Stomach (tissue), 9 donors: Measurements from ENCODE around the gene PKNOX2. TPM values are rescaled to one million over a fixed set of nuclear protein-coding genes. Genes with fewer than 3 reads are reported as not detected.

Experiments
- DNase-seq, 2 donors: peaks; one replicate each; pipeline versions ENCODE4 v3.0.0 to v3.0.0-alpha.2; 2013 to 2019
- H3K27ac ChIP-seq, 5 donors: fragments of 200-600 bp in 4 of 5; sonication (generic) in 4 of 5; one replicate each; pipeline ENCODE4 v1.5.1; 2013 to 2019; ENCODE audit warnings: mild to moderate bottlenecking in 1 of 5, moderate library complexity in 1 of 5
- H3K27me3 ChIP-seq, 3 donors: fragments of 200-600 bp; sonication (generic); one replicate each; pipeline ENCODE4 v1.5.1; 2017 to 2019; ENCODE audit warnings: mixed run types in 1 of 3
- H3K36me3 ChIP-seq, 4 donors: fragments of 200-600 bp; sonication (generic); 1 replicate in 3 of 4; 2 replicates in 1 of 4; pipeline ENCODE4 v1.5.1; 2016 to 2019
- H3K4me1 ChIP-seq, 4 donors: fragments of 200-600 bp; sonication (generic); one replicate each; pipeline ENCODE4 v1.5.1; 2016 to 2019
- H3K4me3 ChIP-seq, 4 donors: fragments of 200-600 bp; sonication (generic) in 3 of 4; one replicate each; pipeline ENCODE4 v1.5.1; 2016 to 2019; ENCODE audit warnings: mild to moderate bottlenecking in 1 of 4
- H3K9me3 ChIP-seq, 4 donors: fragments of 200-600 bp; sonication (generic); one replicate each; pipeline ENCODE4 v1.5.1; 2016 to 2019
- EP300 ChIP-seq: sonication (generic); formaldehyde crosslinking; IDR thresholded peaks from one replicate; pipeline ENCODE4 v1.6.1; 2017; ENCODE audit warnings: antibody characterized with exemption
- POLR2A ChIP-seq, 4 donors: fragments of 450-650 bp; IDR thresholded peaks; one replicate each; pipeline ENCODE4 v1.6.1; 2016; ENCODE audit warnings: antibody characterized with exemption in 4 of 4, control low read depth in 2 of 4, mild to moderate bottlenecking in 1 of 4, moderate library complexity in 1 of 4
- POLR2AphosphoS5 ChIP-seq, 3 donors: sonication (generic); formaldehyde crosslinking; IDR thresholded peaks; one replicate each; pipeline ENCODE4 v1.6.1; 2016; ENCODE audit warnings: antibody characterized with exemption in 3 of 3
- WGBS, 5 donors: extraction: QIAGEN DNeasy Blood & Tissue Kit in 3 of 5; methylation state at CpG; one replicate each; pipeline versions ENCODE4 v1.1.5 to v1.1.7; 2013 to 2018; 5-methylcytosine and 5-hydroxymethylcytosine counted together
- intact Hi-C: fragments of 100-400 bp; cut with DNase I; formaldehyde crosslinking; loops from one replicate; pipeline ENCODE4 v1.15.1; 2023; ENCODE audit warnings: low total_unique reads
- polyA plus RNA-seq, 3 donors: library from polyadenylated mRNA; stranded (reverse); fragments of 200-250 nt; gene quantifications; one replicate each; pipeline ENCODE4 v1.2.3, GENCODE V29; 2013
- total RNA-seq, 5 donors: library from RNA; depleted of rRNA; stranded (reverse); fragments of >200 nt; gene quantifications; one replicate each; pipeline versions ENCODE4 v1.1.0 to v1.2.3, GENCODE V29; 2014 to 2016
- TF ChIP-seq, protein P1 (sequence below), 7 experiments: fragments of 450-650 bp in 4 of 7; fragments of 200-600 bp in 3 of 7; sonication (generic) in 3 of 7; IDR thresholded peaks; one replicate each; pipeline ENCODE4 v1.5.1; 2016 to 2019; ENCODE audit warnings: antibody characterized with exemption in 7 of 7, control low read depth in 2 of 7, mild to moderate bottlenecking in 1 of 7
- donor health status: healthy with polysubstance abuse.
- donor health status: Bipolar disorder and iron deficiency.
- donor health status: healthy.

Gene PKNOX2
- total and polyA plus RNA-seq, 8 donors, result 0.83 to 4.9 (median 2.3) TPM; not detected in 1

- intact Hi-C loops, result no loop called here
- no peaks in the 10 kb centered on the region for H3K36me3 ChIP-seq
- H3K27ac ChIP-seq, result peak overlapping the region in 3 of 5 donors; percentile 23 to 54 (median 51)
- no peaks in the 10 kb centered on the region for H3K9me3 ChIP-seq
- DNase-seq, result peak in 1 of 2 donors; percentile 53
- H3K4me1 ChIP-seq, result peaks cover 0 to 27% (median 18%) of the 10 kb centered on the region in 4 donors
- 20 to 52% (median 32%) methylated on average over 20 of the region's 20 CpGs for WGBS, 5 donors
- H3K4me3 ChIP-seq, result no peak overlapping the region
- TF ChIP-seq POLR2A (IDR thresholded peaks at IDR 0.05) (no peak), POLR2AphosphoS5 (IDR thresholded peaks at IDR 0.05) (no peak), EP300 (no peak)
- TF ChIP-seq, protein P1, sequence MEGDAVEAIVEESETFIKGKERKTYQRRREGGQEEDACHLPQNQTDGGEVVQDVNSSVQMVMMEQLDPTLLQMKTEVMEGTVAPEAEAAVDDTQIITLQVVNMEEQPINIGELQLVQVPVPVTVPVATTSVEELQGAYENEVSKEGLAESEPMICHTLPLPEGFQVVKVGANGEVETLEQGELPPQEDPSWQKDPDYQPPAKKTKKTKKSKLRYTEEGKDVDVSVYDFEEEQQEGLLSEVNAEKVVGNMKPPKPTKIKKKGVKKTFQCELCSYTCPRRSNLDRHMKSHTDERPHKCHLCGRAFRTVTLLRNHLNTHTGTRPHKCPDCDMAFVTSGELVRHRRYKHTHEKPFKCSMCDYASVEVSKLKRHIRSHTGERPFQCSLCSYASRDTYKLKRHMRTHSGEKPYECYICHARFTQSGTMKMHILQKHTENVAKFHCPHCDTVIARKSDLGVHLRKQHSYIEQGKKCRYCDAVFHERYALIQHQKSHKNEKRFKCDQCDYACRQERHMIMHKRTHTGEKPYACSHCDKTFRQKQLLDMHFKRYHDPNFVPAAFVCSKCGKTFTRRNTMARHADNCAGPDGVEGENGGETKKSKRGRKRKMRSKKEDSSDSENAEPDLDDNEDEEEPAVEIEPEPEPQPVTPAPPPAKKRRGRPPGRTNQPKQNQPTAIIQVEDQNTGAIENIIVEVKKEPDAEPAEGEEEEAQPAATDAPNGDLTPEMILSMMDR (IDR thresholded peaks at IDR 0.05), result no peak
- H3K27me3 ChIP-seq, result peaks cover 0 to 31% (median 28%) of the 10 kb centered on the region in 3 donors
These were observed 97.8 kb downstream of the PKNOX2 start for GRCh38 chr11:125262194-125262829.

- WGBS, 5 donors, result 6 to 24% (median 13%) methylated on average over 10 of the region's 10 CpGs
- H3K36me3 ChIP-seq, result no peaks in the 10 kb centered on the region
- no peaks in the 10 kb centered on the region for H3K9me3 ChIP-seq
- intact Hi-C loops, result no loop called here
- peak overlapping the region; percentile 23 to 54 (median 41) for H3K27ac ChIP-seq
- TF ChIP-seq EP300 (no peak), POLR2AphosphoS5 (IDR thresholded peaks at IDR 0.05) (no peak)
- TF ChIP-seq, protein P1 (IDR thresholded peaks at IDR 0.05), result no peak
- H3K4me3 ChIP-seq, result peak overlapping the region in 1 of 4 donors; percentile 6
- peaks cover 0 to 31% (median 28%) of the 10 kb centered on the region in 3 donors for H3K27me3 ChIP-seq
- H3K4me1 ChIP-seq, result peaks cover 0 to 27% (median 18%) of the 10 kb centered on the region in 4 donors
- peak in 1 of 2 donors; percentile 46 for DNase-seq
These were observed 98.3 kb downstream of the PKNOX2 start for GRCh38 chr11:125262830-125263218.

DNA sequence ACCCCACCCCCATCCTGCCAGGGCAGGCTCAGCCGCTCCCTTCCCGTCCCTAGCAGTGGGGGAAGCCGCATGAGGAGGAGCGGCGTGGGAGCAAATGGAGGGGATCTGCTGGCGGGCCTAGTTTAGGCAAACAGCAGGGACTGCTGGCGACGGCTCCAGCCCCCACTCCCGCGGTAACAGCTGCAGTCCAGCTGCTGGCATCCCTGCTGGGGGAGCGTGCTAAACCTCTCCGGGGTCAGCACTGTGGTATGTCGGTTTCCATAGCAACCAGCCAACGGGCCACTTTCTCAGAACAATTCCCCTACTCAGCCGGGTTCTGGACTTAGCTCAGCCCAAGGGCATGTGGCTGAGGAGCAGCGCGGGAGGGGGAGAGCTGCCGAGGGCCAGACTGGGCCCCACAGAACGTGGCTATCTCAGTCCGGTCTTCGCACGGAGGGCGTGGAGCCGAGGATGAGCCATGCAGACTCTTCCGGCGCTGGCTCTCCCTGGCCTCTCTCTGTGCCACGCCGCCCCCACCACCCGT lies 98.8 kb downstream of the PKNOX2 start:
- H3K27ac ChIP-seq, result peak overlapping the region; percentile 37 to 54 (median 41)
- TF ChIP-seq POLR2AphosphoS5 (IDR thresholded peaks at IDR 0.05) (peak; percentile 13 to 60 (median 36)), POLR2A (IDR thresholded peaks at IDR 0.05) (no peak), EP300 (peak; percentile 34)
- TF ChIP-seq, protein P1 (IDR thresholded peaks at IDR 0.05), result no peak
- no peaks in the 10 kb centered on the region for H3K36me3 ChIP-seq
- no peaks in the 10 kb centered on the region for H3K9me3 ChIP-seq
- H3K4me3 ChIP-seq, result peak overlapping the region in 1 of 4 donors; percentile 6
- peaks cover 0 to 27% (median 18%) of the 10 kb centered on the region in 4 donors for H3K4me1 ChIP-seq
- peak; percentile 53 to 95 for DNase-seq
- H3K27me3 ChIP-seq, result peaks cover 0 to 31% (median 28%) of the 10 kb centered on the region in 3 donors
- intact Hi-C loops, result no loop called here
- WGBS, 5 donors, result 7 to 16% (median 13%) methylated on average over 20 to 29 of the region's 29 CpGs

DNA sequence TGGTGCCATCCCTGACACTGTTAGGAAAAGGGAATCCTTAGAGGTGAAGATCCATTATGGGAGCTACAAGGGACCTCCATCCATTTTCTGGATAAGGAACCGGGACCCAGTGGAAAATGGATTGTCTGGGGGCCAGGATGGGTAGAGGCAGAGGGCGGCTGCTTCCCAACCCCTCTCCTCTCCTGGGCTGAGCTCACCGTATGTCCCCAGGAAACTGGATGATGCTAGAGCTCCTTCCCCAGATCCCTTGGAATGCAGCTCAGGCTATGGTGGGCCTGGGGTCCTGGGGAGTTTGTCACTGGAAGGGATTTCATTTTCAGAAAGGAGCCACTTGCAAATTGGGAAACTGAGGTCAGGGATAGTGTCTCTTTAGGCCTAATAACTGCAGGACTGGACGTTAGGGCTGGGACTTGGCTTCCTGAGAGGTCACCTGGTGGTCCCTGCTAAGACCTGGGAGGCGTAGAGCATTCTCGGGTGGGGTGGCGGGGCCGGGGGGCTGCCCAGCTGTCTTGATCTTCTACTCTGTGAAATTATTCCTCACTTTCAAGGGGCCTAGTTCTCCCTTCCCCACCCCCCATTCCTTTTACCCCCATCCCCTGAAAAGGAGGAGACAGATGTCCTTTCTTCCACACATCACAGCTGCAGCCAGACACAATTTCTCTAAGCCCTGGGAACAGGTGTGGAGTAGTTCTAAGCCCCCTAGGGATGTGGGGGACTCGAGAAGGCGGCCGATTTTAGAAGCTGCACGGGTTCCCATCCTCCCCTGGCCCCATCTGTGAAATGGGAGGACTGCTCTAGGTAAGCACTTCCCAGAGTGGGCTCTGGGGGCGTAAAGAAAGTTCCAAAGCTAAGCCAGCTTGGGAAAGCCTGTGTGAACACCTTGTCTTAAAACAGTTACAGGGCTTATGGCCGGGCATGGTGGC lies 99.8 kb downstream of the PKNOX2 start:
- DNase-seq, result no peak
- H3K9me3 ChIP-seq, result no peaks in the 10 kb centered on the region
- peak overlapping the region in 4 of 5 donors; percentile 37 to 54 (median 46) for H3K27ac ChIP-seq
- H3K4me3 ChIP-seq, result no peak overlapping the region
- TF ChIP-seq EP300 (no peak), POLR2AphosphoS5 (IDR thresholded peaks at IDR 0.05) (no peak), POLR2A (IDR thresholded peaks at IDR 0.05) (no peak)
- TF ChIP-seq, protein P1 (IDR thresholded peaks at IDR 0.05), result no peak
- H3K4me1 ChIP-seq, result peaks cover 0 to 27% (median 18%) of the 10 kb centered on the region in 4 donors
- WGBS, 5 donors, result 80 to 88% (median 82%) methylated on average over 9 to 14 of the region's 14 CpGs
- H3K36me3 ChIP-seq, result no peaks in the 10 kb centered on the region
- peaks cover 0 to 31% (median 28%) of the 10 kb centered on the region in 3 donors for H3K27me3 ChIP-seq
- intact Hi-C loops, result no loop called here
